ENCODE measurements around the gene EEF2.

DNA sequence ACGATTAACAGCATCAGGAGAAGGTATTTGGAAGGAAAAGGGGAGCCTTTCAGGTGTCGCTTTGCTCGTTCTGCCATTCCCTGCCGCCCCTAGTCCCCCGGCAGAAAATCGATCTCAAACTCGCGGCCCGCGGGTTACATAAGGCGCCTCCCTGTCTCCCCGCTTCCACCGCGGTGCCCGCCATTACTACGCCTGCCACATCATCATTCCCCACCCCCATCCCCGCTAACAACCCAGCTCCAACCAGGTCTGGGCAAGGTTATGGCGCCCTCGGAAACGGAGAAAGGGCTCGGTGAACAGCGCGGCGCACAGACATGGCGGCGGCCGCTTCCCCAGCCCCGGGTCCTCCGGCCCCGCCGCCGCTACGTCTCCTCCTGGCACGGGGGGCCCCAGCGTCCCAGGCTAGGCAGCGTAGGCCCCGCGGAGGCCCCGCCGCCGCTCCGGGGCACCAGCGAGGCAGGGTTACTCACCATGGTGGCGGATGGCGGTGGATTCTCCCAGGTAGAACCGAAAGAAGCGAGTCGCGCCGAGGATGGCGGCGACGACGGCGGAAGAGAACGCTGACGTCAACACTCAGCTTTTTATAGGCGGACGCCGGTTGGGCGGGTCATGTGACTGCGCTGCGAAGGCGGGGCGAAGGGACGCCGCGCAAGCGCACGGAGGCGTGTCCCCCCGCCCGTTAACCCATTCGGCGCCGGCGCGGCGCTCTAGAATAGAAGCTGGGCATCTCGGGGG lies at the start of gene EEF2:
- TF ChIP-seq, protein P1, sequence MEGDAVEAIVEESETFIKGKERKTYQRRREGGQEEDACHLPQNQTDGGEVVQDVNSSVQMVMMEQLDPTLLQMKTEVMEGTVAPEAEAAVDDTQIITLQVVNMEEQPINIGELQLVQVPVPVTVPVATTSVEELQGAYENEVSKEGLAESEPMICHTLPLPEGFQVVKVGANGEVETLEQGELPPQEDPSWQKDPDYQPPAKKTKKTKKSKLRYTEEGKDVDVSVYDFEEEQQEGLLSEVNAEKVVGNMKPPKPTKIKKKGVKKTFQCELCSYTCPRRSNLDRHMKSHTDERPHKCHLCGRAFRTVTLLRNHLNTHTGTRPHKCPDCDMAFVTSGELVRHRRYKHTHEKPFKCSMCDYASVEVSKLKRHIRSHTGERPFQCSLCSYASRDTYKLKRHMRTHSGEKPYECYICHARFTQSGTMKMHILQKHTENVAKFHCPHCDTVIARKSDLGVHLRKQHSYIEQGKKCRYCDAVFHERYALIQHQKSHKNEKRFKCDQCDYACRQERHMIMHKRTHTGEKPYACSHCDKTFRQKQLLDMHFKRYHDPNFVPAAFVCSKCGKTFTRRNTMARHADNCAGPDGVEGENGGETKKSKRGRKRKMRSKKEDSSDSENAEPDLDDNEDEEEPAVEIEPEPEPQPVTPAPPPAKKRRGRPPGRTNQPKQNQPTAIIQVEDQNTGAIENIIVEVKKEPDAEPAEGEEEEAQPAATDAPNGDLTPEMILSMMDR (IDR thresholded peaks at IDR 0.05) = peak in 1 of 3 experiments; percentile 15
- peak; percentile 47 to 99 for TF ChIP-seq POLR2A (IDR thresholded peaks at IDR 0.05)

Data from vagina (tissue), 2 donors.